ENCODE measurements around the gene ADD2.
A peak's percentile ranks its signal among the peaks of the same experiment; 100 is the strongest.

The ADD2 gene

DNA sequence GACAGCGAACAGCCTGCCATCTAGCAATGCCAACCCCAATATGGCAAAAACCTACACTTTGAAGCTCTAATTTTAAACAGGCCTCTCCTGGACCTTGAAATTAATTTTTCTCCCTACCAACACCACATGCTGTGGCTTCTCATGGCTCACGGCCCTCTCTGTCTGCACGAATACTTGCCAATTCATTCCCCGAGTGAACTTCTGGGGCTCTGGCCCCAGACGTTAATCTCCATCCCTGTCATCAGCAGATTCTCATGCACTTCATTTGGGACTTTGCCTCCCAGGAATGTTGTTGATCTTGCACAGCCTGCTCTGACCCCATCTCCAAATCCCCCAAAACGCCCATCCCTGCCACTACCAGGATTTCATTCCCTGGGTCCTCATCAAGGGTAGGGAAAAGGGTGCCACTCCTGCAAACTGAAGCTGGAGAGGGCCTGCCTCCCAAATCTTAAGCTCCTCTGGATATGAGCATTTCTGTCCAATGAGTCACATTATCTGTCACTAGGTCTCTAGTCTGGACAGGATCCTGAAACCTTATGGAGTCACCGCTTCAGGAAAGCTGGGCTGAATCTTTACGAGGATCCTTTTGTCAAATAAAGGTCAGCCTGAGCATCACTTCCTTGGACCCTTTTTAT lies 12.0 kb upstream of the ADD2 start:
- TF ChIP-seq, protein P1, sequence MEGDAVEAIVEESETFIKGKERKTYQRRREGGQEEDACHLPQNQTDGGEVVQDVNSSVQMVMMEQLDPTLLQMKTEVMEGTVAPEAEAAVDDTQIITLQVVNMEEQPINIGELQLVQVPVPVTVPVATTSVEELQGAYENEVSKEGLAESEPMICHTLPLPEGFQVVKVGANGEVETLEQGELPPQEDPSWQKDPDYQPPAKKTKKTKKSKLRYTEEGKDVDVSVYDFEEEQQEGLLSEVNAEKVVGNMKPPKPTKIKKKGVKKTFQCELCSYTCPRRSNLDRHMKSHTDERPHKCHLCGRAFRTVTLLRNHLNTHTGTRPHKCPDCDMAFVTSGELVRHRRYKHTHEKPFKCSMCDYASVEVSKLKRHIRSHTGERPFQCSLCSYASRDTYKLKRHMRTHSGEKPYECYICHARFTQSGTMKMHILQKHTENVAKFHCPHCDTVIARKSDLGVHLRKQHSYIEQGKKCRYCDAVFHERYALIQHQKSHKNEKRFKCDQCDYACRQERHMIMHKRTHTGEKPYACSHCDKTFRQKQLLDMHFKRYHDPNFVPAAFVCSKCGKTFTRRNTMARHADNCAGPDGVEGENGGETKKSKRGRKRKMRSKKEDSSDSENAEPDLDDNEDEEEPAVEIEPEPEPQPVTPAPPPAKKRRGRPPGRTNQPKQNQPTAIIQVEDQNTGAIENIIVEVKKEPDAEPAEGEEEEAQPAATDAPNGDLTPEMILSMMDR (IDR thresholded peaks at IDR 0.05; ENCODE audit: low read depth, low read length), result no peak
- H3K4me3 ChIP-seq (replicated peaks in 1 of 2; ENCODE audit: low read depth in 2 of 2, low read length in 2 of 2), result no peak overlapping the region
- peak; percentile 28 for DNase-seq (ENCODE audit: low read depth in 2 of 2)

DNA sequence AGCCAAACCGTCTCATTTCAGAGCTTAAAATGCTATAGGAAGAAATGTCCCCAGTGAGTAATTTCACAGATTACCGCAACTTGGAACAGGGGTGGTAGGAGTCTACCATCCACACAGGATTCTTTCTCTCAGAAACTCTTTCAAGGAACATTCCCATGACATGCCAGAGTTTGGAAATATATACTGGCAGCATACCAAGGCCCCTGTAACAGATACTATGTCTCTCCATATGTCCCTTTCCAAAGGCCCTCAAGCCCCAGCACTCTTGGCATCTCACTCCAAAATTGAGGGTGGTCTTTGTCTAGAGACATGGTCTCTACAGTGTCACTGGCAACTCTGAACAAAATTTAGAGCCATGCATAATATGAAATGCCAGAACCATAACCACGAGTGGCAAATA lies 11.5 kb upstream of the ADD2 start:
- H3K4me3 ChIP-seq (replicated peaks in 1 of 2; ENCODE audit: low read depth in 2 of 2, low read length in 2 of 2), result no peak overlapping the region
- TF ChIP-seq, protein P1 (IDR thresholded peaks at IDR 0.05; ENCODE audit: low read depth, low read length), result no peak
- peak in 1 of 2 donors; percentile 11 for DNase-seq (ENCODE audit: low read depth in 2 of 2)

DNA sequence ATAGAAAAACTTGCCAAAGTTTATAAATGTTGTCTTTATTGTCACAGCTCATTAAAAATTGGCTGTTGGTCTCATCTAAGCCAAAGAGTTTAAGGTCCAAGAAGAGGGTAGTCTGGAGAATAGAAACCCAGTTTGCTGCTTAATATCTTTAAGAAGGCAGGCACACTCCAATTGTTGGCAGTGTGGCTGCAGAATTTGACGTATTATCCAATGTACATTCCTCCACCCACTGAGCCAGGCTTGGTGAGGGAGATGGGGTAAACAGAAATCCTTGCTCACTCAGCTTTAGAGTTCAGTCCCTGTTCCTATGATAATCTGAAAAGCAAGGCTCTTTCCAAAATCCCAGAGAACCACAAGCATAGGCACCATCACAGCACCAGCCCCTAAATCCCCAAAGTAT lies 10.7 kb upstream of the ADD2 start:
- peak in 1 of 2 donors; percentile 6 for DNase-seq (ENCODE audit: low read depth in 2 of 2)
- TF ChIP-seq, protein P1 (IDR thresholded peaks at IDR 0.05; ENCODE audit: low read depth, low read length), result no peak
- no peak overlapping the region for H3K4me3 ChIP-seq (replicated peaks in 1 of 2; ENCODE audit: low read depth in 2 of 2, low read length in 2 of 2)

DNA sequence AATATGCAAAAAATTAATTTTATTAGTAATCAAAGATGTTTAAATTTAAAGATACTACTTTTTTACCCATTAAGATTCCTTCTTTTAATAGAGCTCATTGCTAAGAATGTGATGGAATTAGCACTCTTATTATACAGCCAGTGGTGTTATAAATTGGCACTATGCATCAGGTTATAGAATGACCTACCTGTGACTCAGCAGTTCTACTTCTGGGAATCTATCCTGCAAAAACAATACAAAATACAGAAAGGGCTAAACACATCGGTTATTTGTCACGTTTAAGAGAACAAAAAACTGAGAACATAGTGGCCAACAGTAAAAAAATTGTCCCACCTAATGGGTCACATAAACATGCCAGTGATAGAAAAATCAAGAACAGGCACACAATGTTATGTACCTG lies 9.4 kb upstream of the ADD2 start:
- peak in 1 of 2 donors; percentile 18 for DNase-seq (ENCODE audit: low read depth in 2 of 2)
- no peak overlapping the region for H3K4me3 ChIP-seq (replicated peaks in 1 of 2; ENCODE audit: low read depth in 2 of 2, low read length in 2 of 2)
- TF ChIP-seq, protein P1 (IDR thresholded peaks at IDR 0.05; ENCODE audit: low read depth, low read length), result no peak

DNA sequence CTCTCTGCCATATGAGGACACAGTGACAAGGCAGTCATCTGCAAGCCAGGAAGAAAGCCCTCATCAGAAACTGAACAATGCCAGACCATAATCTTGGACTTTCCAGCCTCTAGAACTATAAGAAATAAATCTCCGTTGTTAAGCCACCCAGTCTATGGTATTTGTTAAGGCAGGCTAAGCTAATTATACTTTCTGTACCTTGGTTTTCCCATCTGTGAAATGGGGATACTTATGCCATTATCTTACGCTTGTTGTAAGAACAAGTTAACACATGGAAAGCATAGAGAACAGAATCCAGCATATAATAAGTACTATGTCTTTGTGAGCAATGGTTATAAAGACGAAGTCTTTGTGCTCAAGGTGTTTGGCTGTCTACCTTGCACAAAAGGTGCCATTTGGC lies 8.3 kb upstream of the ADD2 start:
- TF ChIP-seq, protein P1 (IDR thresholded peaks at IDR 0.05; ENCODE audit: low read depth, low read length), result no peak
- no peak overlapping the region for H3K4me3 ChIP-seq (replicated peaks in 1 of 2; ENCODE audit: low read depth in 2 of 2, low read length in 2 of 2)
- DNase-seq (ENCODE audit: low read depth in 2 of 2), result no peak

DNA sequence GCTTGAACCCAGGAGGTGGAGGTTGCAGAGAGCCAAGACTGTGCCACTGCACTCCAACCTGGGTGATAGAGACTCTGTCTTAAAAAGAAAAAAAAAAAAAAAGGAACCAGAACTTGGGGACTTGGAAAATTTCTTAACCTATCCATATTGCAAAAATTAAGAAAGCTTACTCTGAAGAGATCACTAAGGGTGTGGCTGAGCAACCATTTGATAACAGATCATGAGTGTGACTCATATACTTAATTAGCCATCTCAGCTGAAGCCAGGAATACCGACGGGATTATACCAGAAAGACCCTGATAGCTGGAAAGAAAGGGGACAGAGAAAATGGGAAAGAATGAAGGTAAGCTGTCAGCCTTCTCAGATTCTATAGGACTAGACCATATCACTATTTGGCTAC lies 7.1 kb upstream of the ADD2 start:
- TF ChIP-seq, protein P1 (IDR thresholded peaks at IDR 0.05; ENCODE audit: low read depth, low read length), result no peak
- DNase-seq (ENCODE audit: low read depth in 2 of 2), result no peak
- H3K4me3 ChIP-seq (replicated peaks in 1 of 2; ENCODE audit: low read depth in 2 of 2, low read length in 2 of 2), result no peak overlapping the region

Measured in cardiac fibroblast (primary cell).